GM18526 (cell line): ENCODE measurements around the gene MEF2C.

Source experiments
- POLR2A ChIP-seq: IDR thresholded peaks from 3 replicates; pipeline ENCODE4 v1.6.1; 2011; ENCODE audit not compliant: insufficient read length; ENCODE audit errors: extremely low read depth

MEF2C gene

GRCh38 chr5:88824141-88824540 is 58.8 kb downstream of the MEF2C start:
- TF ChIP-seq POLR2A, result no peak

- no peak for TF ChIP-seq POLR2A
Observed at GRCh38 chr5:88823201-88823600, 59.8 kb downstream of the MEF2C start.

DNA sequence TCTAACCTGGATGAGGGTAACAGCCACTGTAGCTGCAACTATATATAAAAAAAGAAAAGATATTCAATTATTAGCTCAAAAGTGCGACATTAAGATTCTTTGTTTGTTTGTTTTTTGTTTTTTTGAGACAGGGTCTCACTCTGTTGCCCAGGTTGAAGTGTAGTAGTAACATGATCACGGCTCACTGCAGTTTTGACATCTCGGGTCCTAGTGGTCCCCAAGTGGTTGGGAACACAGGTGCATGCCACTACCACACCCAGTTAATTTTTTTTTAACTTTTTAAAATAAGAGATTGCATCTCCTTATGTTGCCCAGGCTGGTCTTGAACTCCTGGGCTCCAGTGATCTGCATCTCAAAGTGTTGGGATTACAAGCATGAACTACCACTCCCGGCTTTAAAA is 61.8 kb downstream of the MEF2C start:
- no peak for TF ChIP-seq POLR2A

DNA sequence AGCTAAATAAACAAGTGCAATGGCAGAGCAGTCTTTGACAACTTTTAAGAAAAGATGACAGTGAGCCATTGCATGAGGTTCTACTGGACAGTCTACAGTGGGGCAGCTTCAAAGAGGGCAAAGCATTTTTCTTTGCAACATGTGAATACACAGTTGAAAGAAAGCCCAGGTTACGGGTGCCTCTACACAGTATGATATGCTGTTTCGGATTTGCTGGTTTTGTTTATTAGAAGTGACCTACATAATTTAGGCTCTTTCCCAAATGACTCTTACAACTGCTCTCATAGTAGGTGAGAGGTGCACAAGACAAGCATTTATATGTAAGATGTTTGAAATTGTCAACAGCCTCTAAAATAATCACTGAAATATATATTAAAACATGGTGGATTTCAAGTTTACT is 62.4 kb downstream of the MEF2C start:
- TF ChIP-seq POLR2A, result no peak

- no peak for TF ChIP-seq POLR2A
Observed at GRCh38 chr5:88819301-88819999, 63.5 kb downstream of the MEF2C start.

- no peak for TF ChIP-seq POLR2A
Observed at GRCh38 chr5:88818296-88818695, 64.7 kb downstream of the MEF2C start.

DNA sequence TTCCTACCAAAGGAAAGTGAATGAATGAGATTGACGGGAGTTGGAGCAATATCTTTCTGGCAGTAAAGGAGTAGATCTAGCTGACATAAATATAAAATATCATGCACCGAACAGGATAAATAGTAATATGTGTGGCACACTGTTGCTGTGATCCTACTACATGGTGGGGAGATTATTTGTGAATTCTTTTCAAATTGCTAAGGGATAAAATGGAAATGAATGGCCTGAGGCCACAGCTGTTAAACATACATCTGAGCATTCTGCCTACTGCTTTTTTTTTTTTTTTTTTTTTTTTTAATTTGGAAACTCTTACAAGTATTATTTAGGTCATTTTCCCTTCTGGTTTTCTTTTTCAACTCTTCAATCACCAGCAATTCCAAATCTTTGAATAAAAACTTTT is 66.8 kb downstream of the MEF2C start:
- TF ChIP-seq POLR2A, result no peak

DNA sequence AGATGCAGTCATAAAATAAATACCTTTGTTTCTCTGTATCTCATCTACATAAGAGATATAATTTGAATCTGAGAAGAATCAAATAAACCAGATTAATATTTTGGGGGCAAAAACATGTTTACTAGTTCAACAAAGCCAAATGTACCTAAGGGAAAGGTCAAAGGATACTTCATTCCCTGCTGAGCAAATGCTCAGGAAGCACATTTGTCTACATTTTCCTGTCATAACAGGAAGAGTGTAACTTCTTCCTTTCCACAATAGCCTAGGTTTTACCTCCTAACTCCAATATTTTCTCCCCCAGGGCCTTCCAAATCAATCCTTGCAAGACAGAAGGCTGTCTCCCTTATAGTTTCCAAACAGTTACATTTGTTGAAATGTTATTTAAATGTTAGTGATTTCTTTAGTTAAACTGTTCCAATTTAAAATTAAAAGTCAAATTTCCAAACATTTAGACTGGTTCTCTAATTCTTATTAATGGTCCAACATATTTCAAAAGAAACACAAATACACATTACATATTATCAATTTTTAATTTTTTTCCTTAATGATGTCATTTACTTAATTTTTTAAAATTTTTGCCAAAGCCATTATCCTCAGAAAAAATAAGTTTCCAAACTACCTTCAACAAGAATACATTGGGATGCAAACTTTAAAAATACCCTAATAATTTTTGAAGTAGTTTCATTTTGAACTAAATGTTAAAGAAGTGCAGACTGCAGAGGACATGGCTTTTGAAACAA is 67.8 kb downstream of the MEF2C start:
- TF ChIP-seq POLR2A, result no peak

DNA sequence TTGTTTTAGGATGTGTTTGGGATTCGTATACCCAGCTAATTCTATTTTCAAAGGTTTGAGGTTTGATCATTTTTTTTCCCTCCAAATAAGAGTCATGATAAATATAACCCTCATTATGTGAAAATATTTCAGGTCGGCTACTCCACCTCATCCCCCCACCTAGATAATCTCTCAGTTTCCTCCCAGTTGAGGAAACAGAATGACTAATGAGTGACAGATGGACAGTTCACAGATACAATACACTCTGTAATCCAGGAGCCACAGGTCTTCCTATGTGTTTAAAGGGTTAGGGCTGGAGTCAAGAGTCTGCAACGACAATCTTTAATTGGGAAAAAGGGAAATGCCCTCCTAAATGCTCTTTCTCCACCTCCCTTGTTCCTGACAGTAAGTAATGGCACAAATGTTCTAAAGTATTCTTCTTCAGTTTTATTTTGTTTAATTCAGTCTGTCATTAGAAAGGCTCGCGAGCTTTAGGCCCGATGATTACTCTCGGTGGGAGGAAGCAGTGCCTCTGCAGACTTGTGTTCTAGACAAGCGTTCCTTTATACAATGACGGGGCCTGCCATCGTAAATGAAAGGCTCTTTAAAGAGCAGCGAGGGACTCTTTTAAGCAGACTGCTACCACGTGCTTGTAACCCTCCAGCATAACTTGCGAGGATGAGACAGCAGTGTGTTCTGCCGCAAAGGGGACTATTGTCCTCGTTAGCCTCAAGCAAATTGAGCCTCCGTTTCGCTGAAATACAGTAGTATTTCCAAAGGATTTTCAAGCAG is 69.0 kb downstream of the MEF2C start:
- no peak for TF ChIP-seq POLR2A

- no peak for TF ChIP-seq POLR2A
Observed at GRCh38 chr5:88813244-88813643, 69.7 kb downstream of the MEF2C start.

DNA sequence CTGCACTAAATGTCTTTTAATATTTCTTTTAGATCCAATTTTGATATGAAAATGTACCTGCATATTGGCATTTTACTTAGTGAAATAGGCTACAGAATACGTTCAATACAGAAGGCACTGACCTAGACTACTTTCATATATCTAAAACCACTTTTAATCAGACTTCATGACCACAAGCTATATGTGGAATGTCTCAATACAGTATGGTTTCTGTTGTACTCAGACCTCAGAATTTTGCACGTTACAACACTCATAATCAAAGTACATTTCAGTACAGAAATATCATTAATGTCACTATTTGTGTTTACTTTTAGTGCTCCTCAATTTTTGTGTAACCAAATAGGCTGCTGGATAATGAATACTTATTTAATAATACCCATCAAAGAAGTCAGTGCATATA is 74.8 kb downstream of the MEF2C start:
- TF ChIP-seq POLR2A, result no peak

DNA sequence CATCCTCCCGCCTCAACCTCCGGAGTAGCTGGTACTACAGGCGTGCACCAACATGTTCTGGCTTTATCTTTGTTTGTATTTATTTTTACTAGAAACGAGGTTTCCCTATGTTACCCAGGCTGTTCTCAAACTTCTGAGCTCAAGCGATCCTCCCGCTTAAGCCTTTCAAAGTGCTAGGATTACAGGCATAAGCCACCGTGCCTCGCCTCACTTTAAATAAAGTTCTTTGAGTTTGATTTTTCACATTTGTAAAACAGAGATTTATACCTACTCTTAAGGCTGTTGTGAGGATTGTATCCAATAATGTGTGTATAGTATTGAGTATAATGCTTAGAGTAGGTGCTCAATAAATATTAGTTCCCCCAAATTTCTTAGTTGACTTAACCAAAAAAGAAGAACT is 75.7 kb downstream of the MEF2C start:
- no peak for TF ChIP-seq POLR2A

GRCh38 chr5:88806338-88806737 is 76.6 kb downstream of the MEF2C start:
- no peak for TF ChIP-seq POLR2A

GRCh38 chr5:88805151-88805784 is 77.7 kb downstream of the MEF2C start:
- TF ChIP-seq POLR2A, result no peak

DNA sequence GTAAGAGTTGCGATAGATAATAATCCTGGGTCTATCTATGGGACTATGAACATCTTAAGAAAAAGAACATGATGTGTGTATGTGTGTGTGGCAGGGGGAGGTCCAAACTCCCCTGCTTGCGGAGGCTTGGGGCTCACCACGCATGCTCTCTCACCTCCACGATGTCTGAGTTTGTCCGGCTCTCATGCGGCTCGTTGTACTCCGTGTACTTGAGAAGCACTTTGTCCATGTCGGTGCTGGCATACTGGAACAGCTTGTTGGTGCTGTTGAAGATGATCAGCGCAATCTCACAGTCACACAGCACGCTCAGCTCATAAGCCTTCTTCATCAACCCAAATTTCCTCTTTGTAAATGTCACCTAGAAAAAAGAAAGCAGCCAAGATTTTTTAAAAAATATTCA is 78.5 kb downstream of the MEF2C start:
- no peak for TF ChIP-seq POLR2A

- TF ChIP-seq POLR2A, result no peak
Observed at GRCh38 chr5:88803309-88803708, 79.7 kb downstream of the MEF2C start.

GRCh38 chr5:88799938-88800535 is 82.9 kb downstream of the MEF2C start:
- no peak for TF ChIP-seq POLR2A
